ENCODE results near the gene TCF7. TPM values are rescaled to one million over a fixed set of nuclear protein-coding genes. Genes with fewer than 3 reads are reported as not detected.

Gene TCF7
- total RNA-seq, 1 donor from 2014 or later = 5.7 TPM

GRCh38 chr5:134086225-134086942, 28.1 kb upstream of the TCF7 start:
- Histone ChIP-seq H3K4me1 (no peaks in the 10 kb centered on the region), H3K9me3 (no peaks in the 10 kb centered on the region), H3K27ac (no peak overlapping the region), H3K4me3 (no peak overlapping the region), H3K36me3 (no peaks in the 10 kb centered on the region), H3K27me3 (ENCODE audit: low read depth) (no peaks in the 10 kb centered on the region)
- ATAC-seq (no peak), DNase-seq (no peak)
- intact Hi-C loops (cut with DNase I) = no loop called here
- TF ChIP-seq CTCF (IDR thresholded peaks at IDR 0.05) = no peak

GRCh38 chr5:134086943-134087305, 27.6 kb upstream of the TCF7 start:
- no peak for TF ChIP-seq CTCF (IDR thresholded peaks at IDR 0.05)
- H3K4me1 ChIP-seq = no peaks in the 10 kb centered on the region
- ATAC-seq (no peak), DNase-seq (no peak)
- no peak overlapping the region for H3K27ac ChIP-seq
- no peak overlapping the region for H3K4me3 ChIP-seq
- no peaks in the 10 kb centered on the region for H3K36me3 ChIP-seq
- H3K9me3 ChIP-seq = no peaks in the 10 kb centered on the region
- H3K27me3 ChIP-seq (ENCODE audit: low read depth) = no peaks in the 10 kb centered on the region
- intact Hi-C loops (cut with DNase I) = no loop called here

GRCh38 chr5:134088291-134088690, 26.2 kb upstream of the TCF7 start:
- no peak for TF ChIP-seq CTCF (IDR thresholded peaks at IDR 0.05)
- Histone ChIP-seq H3K27me3 (ENCODE audit: low read depth) (no peaks in the 10 kb centered on the region), H3K4me1 (no peaks in the 10 kb centered on the region), H3K9me3 (no peaks in the 10 kb centered on the region), H3K4me3 (no peak overlapping the region), H3K36me3 (no peaks in the 10 kb centered on the region), H3K27ac (no peak overlapping the region)
- ATAC-seq (no peak), DNase-seq (no peak)
- intact Hi-C loops (cut with DNase I) = no loop called here

- no peaks in the 10 kb centered on the region for H3K36me3 ChIP-seq
- H3K9me3 ChIP-seq = no peaks in the 10 kb centered on the region
- no peaks in the 10 kb centered on the region for H3K4me1 ChIP-seq
- DNase-seq (no peak), ATAC-seq (no peak)
- intact Hi-C loops (cut with DNase I) = no loop called here
- no peaks in the 10 kb centered on the region for H3K27me3 ChIP-seq (ENCODE audit: low read depth)
- no peak overlapping the region for H3K27ac ChIP-seq
- no peak for TF ChIP-seq CTCF (IDR thresholded peaks at IDR 0.05)
- no peak overlapping the region for H3K4me3 ChIP-seq
Observed at GRCh38 chr5:134088994-134089560, 25.4 kb upstream of the TCF7 start.

GRCh38 chr5:134090522-134090921, 24.0 kb upstream of the TCF7 start:
- TF ChIP-seq CTCF (IDR thresholded peaks at IDR 0.05) = no peak
- intact Hi-C loops (cut with DNase I) = no loop called here

More at GRCh38 chr5:134090522-134090921, 24.0 kb upstream of the TCF7 start:
- Histone ChIP-seq H3K27me3 (ENCODE audit: low read depth) (no peaks in the 10 kb centered on the region), H3K27ac (no peak overlapping the region), H3K9me3 (no peaks in the 10 kb centered on the region), H3K4me1 (no peaks in the 10 kb centered on the region), H3K4me3 (no peak overlapping the region), H3K36me3 (no peaks in the 10 kb centered on the region)
- ATAC-seq (no peak), DNase-seq (no peak)

Measured in lower lobe of right lung (tissue), 2 donors.